ENCODE results near the gene GALNT2.

GALNT2 gene

GRCh38 chr1:230312676-230313075 is 245.6 kb downstream of the GALNT2 start:
- no peak for DNase-seq

GRCh38 chr1:230313453-230314141 is 246.6 kb downstream of the GALNT2 start:
- DNase-seq, result no peak

GRCh38 chr1:230314142-230314470 is 247.1 kb downstream of the GALNT2 start:
- DNase-seq, result no peak

- DNase-seq, result no peak
These were observed 248.1 kb downstream of the GALNT2 start for GRCh38 chr1:230315099-230315498.

GRCh38 chr1:230316864-230317745 is 250.1 kb downstream of the GALNT2 start:
- DNase-seq, result no peak

- DNase-seq, result no peak
These were observed 251.1 kb downstream of the GALNT2 start for GRCh38 chr1:230317823-230318819.

- DNase-seq, result no peak
These were observed 252.1 kb downstream of the GALNT2 start for GRCh38 chr1:230319014-230319747.

- no peak for DNase-seq
These were observed 253.8 kb downstream of the GALNT2 start for GRCh38 chr1:230320804-230321203.

- no peak for DNase-seq
These were observed 254.3 kb downstream of the GALNT2 start for GRCh38 chr1:230321341-230321740.

- no peak for DNase-seq
These were observed 254.8 kb downstream of the GALNT2 start for GRCh38 chr1:230321741-230322420.

- DNase-seq, result no peak
These were observed 255.4 kb downstream of the GALNT2 start for GRCh38 chr1:230322421-230322756.

- no peak for DNase-seq
These were observed 256.0 kb downstream of the GALNT2 start for GRCh38 chr1:230322967-230323547.

GRCh38 chr1:230323686-230324085 is 256.6 kb downstream of the GALNT2 start:
- DNase-seq, result no peak

- no peak for DNase-seq
These were observed 260.2 kb downstream of the GALNT2 start for GRCh38 chr1:230326971-230327891.

- no peak for DNase-seq
These were observed 260.9 kb downstream of the GALNT2 start for GRCh38 chr1:230327892-230328284.

- DNase-seq, result no peak
These were observed 261.4 kb downstream of the GALNT2 start for GRCh38 chr1:230328342-230329015.

GRCh38 chr1:230330157-230330556 is 263.1 kb downstream of the GALNT2 start:
- no peak for DNase-seq

Data from NCI-H526 (cell line).